Stimulated activated CD8-positive, alpha-beta memory T cell treated with anti-CD3 and anti-CD28 coated beads, Interleukin-15, amount 100 ng/mL, for 1 hour (primary cell): Measurements from ENCODE around the gene MBOAT2.
"Not testable (repeated sequence)": the region's sequence is repeated elsewhere in the genome, so short reads cannot be mapped to it uniquely, and the experiment has no call there.

Experiments
- DNase-seq: peaks from one replicate; pipeline ENCODE4 v3.0.0-alpha.2; 2020; ENCODE audit warnings: low read depth

Gene MBOAT2, protein sequence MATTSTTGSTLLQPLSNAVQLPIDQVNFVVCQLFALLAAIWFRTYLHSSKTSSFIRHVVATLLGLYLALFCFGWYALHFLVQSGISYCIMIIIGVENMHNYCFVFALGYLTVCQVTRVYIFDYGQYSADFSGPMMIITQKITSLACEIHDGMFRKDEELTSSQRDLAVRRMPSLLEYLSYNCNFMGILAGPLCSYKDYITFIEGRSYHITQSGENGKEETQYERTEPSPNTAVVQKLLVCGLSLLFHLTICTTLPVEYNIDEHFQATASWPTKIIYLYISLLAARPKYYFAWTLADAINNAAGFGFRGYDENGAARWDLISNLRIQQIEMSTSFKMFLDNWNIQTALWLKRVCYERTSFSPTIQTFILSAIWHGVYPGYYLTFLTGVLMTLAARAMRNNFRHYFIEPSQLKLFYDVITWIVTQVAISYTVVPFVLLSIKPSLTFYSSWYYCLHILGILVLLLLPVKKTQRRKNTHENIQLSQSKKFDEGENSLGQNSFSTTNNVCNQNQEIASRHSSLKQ

DNA sequence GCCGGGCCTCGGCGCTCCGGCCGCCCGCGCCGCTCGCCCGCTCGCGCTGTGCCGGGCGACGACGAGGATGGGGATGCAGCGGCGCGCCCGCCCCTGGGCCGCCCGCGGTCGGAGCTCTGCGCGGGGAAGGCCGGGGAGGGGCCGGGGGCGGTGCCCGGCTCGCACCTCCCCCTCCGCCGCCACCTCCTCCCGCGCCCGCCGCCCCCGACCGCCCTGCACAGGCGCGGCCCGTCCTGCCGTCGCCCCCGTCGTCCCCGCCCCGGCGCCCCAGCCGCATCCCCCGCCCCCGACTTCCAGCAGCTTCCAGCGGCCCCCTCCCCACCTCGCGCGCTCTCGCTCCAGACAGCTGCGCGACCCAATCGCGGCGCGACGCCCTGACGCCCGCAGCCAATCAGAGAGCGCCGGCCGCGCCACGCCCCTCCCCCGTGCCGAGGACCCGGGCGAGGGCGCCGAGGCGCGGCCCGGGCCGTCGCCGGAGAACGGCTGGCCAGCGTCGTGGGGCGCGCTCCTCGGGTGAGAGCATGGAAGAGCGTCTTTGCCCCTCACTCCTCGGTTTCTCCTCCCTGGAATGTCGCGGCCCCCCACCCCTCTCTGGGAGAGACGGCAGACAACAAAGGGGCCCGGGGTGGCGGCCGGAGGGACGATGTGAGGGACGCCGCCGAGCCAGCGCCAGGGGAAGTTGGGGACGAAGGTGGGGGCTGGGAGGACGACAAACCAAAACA is at the start of gene MBOAT2:
Gene MBOAT2, minus strand, starts transcription at position 69 of the 722 bp plus-strand sequence. CDS start 70 bp downstream, outside the sequence.
- DNase-seq = peak; percentile 45

DNA sequence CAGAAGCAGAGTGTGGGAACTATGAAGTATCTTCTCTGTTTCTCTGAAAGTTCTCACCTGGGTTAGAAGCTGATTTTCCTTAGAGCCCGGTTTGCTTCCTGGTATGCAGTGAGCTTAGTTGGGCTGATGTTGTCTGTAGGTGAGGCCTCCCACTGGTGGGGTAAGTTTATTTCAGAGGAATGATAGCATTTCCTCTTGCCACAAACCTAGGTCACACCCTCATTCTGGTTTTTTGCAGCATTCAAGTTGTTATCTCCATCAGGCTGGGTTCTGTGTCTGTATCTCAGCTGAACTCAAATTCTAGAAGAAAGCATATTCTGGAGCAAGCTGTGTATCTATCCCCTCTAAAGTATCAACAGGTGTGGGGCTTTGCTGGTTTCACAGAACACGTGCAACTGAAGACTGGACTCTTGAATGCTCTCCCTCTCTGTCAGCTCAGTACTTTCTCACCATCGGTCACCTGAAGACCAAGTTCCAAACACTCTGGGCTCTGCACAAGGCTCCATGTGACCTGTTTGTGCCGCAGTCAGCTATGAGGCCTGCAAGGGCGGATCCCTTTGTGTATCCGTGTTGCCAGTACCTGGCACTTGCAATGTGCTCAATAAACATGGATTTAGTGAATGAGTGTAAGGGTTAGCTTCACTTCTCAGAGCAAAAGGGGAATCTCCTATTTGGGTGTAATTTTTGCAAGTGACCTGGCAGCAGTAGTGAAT is 49.5 kb upstream of the MBOAT2 start:
- DNase-seq = no peak

DNA sequence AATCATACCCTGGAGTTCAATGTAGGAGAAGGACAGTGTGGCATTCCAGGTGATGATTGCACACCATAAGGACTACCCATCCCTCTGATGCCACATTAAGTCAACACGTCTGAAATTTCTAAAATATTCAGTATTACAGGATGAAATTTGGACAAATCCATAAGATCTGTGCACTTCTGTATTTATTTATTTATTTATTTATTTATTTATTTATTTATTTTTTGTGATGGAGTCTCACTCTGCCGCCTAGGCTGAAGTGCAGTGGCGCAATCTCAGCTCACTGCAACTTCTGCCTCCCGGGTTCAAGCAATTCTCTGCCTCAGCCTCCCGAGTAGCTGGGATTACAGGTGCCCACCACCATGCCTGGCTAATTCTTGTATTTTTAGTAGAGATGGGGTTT is 48.0 kb upstream of the MBOAT2 start:
- not testable (repeated sequence) for DNase-seq

DNA sequence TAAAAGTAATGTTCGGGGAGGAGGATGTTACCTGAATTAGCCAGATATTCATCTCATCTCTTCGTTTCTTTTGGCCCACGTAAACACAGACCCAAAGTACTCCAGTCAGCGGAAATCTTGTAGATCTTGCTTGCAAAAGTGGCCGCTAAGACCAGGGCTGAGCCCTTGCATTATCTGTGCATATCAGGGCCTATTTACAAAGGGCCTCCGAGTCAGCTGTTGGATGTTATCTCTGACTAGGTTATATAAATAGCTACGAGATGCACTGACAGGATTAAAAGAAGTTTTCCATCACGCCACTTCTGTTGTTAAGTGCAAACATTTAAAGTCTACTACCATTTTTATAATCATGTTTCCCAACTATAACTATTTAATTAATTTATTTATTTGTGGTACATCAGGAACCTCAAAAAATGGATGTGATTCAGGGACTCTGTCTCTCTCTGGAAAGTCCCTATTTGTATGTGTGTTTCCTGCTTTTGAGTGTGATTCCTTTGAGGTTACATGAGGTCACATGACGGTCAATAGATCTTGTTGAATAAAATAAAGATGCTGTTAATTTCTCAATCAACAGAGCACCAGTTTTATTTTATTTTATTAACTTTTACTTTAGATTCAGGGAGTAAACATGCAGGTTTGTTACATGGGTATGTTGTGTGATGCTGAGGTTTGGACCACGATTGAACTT is 46.8 kb upstream of the MBOAT2 start:
- DNase-seq = no peak

DNA sequence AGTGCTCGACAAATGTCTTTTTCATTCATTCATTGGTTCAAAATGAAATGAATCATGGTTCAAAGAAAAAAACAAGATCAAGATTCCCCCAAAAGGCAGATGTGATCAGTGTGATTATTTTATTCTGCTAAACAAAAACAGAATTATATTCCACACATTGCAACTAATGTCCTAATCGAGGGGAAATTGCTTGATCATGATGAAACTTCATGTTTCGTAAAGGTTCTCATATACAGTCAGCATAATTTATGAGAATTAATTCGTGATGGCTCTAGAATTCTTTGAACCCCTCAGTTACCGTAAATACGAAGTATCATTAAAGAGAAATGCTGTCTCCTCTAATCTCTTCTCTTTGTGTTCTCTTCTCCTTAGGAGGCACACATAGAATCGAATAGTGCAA is 42.1 kb upstream of the MBOAT2 start:
- no peak for DNase-seq

DNA sequence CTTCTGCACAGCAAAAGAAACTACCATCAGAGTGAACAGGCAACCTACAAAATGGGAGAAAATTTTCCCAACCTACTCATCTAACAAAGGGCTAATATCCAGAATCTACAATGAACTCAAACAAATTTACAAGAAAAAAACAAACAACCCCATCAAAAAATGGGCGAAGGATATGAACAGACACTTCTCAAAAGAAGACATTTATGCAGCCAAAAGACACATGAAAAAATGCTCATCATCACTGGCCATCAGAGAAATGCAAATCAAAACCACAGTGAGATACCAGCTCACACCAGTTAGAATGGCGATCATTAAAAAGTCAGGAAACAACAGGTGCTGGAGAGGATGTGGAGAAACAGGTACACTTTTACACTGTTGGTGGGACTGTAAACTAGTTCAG is 40.0 kb upstream of the MBOAT2 start:
- not testable (repeated sequence) for DNase-seq

DNA sequence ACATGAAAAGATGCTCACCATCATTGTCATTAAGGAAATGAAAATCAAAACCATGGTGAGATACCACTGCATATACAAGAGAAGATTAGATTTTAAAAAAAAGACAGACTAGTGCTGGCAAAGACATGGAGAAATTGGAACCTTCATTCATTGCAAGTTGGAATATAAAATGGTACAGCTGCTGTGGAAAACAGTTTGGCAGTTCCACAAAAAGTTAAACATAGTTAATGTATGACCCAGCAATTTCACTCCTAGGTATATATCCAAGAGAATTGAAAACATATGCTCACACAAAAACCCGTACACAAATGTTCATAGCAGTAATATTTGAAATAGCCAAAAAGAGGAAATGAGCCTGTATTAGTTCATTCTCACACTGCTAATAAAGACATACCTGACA is 33.7 kb upstream of the MBOAT2 start:
- DNase-seq = no peak

DNA sequence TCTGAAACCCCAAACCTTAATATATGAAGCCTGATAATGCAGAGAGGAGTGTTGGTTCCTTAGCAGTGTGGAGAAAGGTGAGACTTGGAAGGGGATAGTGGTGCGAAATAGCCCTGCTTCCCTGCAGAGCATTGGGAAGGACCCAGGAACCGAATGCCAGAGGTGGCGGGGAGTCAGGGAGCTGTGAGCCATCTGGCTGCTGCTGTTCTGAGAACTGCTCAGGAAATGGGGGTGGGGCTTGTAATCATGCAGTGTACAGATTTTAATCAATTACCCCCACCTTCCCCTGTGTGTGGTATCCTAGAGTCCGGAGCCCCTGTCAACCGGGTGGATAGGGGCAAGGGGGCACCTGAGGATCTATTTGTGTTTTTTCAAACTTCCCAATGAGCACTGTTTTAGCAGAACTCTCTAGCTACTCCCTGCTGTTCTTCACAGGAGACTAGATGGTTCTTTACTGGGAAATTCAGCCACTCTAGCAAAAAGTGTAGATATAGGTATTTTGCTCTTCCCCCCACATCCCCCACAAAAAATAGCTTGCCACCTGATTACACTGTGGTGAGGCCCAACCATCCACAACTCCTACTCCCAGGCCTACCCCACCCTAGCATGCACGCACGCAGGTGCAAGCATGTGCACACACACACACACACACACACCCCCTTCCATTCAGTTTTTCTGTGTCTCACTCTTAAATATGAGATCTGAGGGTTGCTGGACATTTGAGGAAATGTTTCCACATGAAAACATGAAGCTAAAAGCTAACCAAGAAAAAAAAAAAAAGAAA is 30.1 kb upstream of the MBOAT2 start:
- DNase-seq = no peak

DNA sequence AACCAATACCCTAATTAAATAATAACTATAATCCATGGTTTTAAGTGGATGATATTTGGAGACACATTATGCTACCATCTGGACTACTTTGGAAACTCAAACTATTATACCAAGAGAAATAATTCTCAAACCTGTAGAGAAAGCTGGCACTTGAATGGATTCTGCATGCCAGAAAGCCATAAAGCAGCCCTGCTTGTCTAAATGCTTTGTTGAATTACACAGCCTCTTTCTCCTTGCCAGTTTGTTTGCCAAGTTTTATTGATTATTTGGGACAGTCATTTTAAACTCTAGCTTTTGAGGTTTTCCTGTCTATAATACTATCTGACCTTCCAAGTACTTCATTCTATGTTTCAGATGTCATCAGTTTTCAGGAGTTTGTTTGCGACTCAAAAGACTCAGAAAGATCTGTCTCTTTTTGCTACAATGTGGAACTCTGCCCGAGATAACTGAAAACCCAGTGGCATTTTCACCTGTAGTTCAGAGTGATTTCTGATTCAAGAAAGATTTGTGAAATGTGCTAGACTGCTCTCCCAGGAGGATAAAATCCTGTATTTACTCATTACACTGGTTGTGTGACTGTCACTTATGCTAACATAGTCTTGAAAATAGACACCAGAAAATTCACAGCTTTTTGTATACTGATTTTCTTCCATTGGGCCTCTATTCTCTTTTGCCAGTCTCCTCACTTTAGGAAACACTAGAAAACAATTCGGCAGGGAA is 29.2 kb upstream of the MBOAT2 start:
- DNase-seq = no peak

DNA sequence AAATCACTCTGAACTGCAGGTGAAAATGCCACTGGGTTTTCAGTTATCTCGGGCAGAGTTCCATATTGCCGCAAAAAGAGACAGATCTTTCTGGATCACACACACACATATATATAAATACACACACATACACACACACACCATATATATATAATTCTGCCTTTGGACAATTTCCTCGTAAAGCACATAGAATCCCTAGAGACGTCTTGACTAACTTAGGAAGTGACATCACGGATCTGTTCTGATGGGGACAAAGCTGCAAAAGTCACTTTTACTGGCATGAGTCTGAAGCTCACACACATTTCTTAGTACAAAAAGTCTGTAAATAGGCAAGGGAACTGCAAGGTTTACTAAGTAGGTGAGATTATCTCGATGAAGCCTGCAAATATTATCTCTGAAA is 28.6 kb upstream of the MBOAT2 start:
- no peak for DNase-seq

DNA sequence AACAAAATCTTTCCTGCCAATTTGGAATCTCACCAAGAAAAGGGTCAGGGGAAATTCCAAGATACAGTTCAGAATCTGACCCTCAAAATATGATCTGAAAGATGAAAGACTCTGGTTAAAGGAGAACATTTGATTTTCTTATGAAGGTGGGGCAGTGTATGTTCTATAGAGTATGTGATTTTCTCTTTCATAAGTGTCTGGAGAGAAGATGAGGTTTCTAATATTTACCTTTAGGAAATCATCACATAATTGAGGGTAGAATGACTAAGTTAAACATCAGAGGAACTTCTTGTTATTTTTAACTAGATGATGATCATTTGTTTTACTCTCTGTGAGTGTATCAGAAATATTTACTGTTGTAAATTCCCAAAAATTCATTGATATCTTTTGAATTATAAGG is 27.8 kb upstream of the MBOAT2 start:
- no peak for DNase-seq

DNA sequence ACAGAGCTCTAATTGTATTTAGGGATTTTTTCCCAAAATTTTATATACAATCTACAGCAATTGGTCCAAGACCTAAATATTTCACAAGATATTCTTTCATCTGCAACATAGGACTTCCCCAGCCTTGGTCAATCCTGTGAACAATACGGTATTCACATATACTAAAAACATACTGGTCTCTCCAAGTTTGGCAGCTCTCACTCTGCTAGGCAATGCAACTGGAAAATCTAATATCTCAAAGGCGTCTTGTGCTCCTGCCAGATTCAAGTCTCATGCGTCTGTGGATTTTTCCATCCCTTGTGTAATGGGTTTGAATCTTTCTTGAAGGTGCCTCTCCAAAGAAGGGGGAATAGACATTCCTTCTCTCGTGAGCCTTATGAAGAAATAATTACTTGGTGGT is 27.4 kb upstream of the MBOAT2 start:
- DNase-seq = no peak

DNA sequence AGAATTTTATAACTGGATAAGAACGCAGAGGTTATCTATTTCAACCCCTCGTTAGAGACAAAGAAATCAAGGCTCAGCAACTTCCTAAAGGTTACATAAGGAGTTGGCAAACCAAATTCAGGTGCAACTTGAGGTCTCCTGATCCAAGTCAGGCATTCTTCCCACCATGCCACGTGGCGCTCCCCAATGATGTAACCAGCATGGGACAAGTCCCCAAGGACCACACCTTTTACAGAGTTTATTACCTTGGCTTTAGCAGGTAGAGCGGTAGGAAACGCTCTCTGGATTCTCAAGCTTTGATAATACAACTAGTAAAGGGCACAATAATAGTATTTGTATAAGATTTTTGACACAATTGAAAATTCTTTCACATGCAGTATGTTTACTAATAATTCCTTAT is 26.7 kb upstream of the MBOAT2 start:
- DNase-seq = no peak

DNA sequence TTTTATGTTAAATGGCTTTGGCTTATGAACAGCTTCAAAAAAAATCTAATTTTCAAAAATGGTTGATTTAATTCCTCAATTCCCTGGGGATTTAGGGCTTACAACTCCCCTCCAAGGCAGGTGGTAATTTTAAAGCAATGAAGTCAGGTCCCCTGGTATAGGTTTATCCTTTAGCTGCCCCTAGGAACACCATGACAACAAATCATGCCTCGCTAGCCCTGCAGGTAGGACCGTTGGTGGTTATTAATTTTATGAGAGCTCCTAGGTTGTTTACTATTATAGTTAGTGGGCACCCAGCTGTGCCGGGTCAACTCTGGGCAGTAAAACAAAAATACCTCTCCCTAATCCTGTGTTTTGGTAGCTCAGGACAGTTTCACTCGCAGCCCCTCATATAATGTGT is 26.2 kb upstream of the MBOAT2 start:
- no peak for DNase-seq

DNA sequence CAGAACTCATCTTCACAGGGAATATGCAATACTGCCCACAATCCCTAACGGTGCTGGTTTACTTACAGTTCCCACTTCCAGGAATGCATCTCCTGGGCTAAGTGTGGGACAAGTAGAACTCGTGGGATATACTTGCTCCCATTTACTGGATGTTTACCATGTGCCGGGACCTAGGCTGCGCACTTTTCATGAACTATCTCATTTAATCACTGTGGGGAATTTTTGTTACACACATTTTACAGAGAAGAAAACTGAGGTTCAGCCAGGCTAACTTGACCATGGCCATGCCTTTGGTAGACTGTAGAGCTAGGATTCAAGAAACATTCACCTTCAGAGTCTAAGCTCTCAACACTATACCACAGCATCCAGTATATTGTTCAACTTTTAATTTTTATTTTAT is 24.4 kb upstream of the MBOAT2 start:
- no peak for DNase-seq

DNA sequence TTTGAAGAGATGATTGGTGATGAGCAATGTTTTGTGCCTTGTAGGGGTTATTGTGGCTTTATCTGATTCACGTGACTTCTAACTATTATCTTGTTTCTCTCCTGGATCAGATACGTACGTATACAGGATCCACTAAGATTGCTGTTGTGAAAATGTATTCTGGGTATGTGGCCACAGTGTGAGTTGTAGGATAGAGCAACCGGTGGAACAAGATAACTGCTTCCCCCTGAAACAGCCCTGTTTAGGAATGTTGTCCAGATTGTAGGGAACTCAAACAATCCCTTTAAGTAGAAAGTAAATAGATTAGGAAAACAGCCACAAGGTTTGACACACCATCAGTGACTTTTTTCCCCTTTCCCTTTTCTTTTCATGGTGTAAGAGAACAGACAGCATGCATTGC is 22.3 kb upstream of the MBOAT2 start:
- DNase-seq = no peak

DNA sequence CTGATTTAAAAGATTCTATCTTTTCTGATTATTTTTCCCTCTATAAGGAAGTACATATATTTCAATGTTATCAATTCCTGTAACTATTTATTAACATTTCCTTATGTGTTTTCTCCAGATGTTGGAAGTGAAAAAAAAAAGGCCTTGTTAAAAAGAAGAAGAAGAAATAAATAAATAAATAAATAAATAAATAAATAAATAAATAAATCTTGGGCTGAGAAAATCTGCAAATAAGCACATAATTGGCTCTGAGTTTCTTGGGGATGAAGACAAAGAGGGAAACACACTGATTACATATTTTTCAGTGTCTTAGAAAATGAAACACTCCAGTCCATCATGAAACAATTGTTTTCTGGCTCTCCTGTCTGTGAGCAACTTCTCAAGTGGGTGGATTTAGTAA is 21.1 kb upstream of the MBOAT2 start:
- DNase-seq = no peak

DNA sequence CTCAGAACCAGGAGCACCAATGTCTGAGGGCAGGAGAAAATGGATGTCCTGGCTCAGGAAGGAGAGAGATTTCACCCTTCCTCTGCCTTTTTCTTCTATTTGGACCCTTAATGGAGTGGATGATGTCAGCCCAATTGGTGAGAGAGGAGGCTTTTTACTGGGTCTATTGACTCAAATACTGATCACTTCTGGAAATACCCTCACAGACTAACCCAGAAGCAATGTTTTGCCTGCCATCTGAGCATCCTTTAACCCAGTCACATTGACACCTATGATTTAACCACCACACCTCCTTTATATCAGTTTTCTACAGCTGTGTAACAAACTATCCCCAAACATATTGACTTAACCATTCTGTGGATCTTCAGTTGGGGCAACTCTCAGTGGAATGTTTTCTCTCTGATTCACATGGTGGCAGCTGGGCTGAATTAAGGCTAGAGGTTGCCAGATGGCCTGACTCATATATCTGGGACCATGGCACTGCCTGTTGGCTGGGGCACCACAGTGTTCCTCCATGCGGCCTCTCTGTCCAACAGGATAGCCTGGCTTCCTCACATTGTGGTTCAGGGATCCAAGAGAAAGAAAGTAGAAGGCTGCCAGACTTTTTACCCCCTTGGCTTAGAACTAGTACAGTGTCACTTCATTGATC is 18.2 kb upstream of the MBOAT2 start:
- DNase-seq = no peak

DNA sequence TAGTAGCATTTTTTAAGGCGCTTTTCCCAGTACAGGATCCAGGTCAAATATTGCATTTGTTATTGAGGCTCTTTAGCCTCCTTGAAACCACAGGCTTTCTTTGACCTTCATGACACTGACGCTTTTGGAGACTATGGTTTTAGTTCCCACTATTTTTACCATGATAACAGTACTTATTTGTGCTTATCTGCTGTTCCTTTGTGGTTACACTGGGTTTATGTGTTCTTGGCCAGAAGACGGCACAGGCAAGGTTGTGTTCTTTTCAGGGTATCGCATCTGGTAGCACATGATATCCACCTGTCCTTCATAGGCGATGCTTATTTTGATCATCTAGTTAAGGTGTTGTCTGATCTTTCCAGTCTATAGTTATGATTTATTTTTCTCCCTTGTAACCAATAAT is 16.8 kb upstream of the MBOAT2 start:
- no peak for DNase-seq

DNA sequence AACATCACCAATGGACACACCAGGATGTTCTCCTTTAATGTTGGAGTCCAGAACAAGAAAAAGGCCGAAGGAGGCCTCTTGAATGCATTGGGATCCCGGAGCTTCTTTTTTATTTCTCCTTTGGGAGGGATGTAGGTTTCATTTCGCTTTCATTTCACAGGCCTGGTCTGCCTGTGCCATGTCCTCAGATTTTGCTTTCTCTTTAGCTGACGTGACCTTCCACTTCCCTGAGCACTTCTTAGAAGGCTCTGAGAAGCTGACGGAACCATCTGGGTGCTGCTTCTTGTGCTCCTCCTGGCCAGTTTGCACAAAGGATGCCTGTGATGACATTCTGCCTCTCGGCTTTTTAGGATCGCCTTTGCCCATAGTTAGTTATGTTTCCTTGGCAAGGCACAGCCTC is 15.1 kb upstream of the MBOAT2 start:
- DNase-seq = no peak
